HEK293 (cell line): ENCODE measurements around the gene SSBP2.

ENCODE experiments used
- CTCF ChIA-PET: fragments of 350-600 bp; formaldehyde crosslinking; extraction: SDS; loops from one replicate; lab custom pipeline; 2021; ENCODE audit warnings: antibody characterized with exemption; lab: Yijun Ruan, JAX
- POLR2A ChIA-PET: fragments of 300-600 bp; formaldehyde crosslinking; extraction: SDS; loops from one replicate; lab custom pipeline; 2020; ENCODE audit warnings: antibody characterized with exemption, inconsistent platforms; lab: Yijun Ruan, JAX
- H3K27ac ChIP-seq: fragments of 200-500 bp; sonication (Bioruptor generic); 2 replicates; pipeline ENCODE4 v1.5.1; 2014; ENCODE audit warnings: low read depth, low read length, control low read depth, inconsistent platforms; ENCODE audit errors: extremely low read depth
- H3K36me3 ChIP-seq, 2 experiments: fragments of 200-500 bp in 1 of 2; sonication (Bioruptor generic) in 1 of 2; 1 replicate in 1 of 2; 2 replicates in 1 of 2; pipeline ENCODE4 v1.5.1; 2014 to 2017; ENCODE audit warnings: inconsistent platforms in 2 of 2, low read length in 2 of 2; ENCODE audit not compliant: control insufficient read depth in 2 of 2, insufficient read depth in 1 of 2
- H3K4me1 ChIP-seq: fragments of 200-500 bp; sonication (Bioruptor generic); 2 replicates; pipeline ENCODE4 v1.5.1; 2014; ENCODE audit warnings: mild to moderate bottlenecking, low read length, inconsistent platforms; ENCODE audit not compliant: control insufficient read depth, insufficient read depth
- H3K4me3 ChIP-seq: 2 replicates; pipeline ENCODE4 v1.5.1; 2011; ENCODE audit warnings: low read depth, mild to moderate bottlenecking, control low read depth, low read length, moderate library complexity
- H3K9me3 ChIP-seq: fragments of 200-500 bp; sonication (Bioruptor generic); 2 replicates; pipeline ENCODE4 v1.5.1; 2014; ENCODE audit warnings: low read depth, low read length, inconsistent platforms; ENCODE audit not compliant: control insufficient read depth, insufficient read depth
- HIC1 ChIP-seq: fragments of 450-650 bp; formaldehyde crosslinking; IDR thresholded peaks from 2 replicates; pipeline ENCODE4 v1.5.1; 2016; ENCODE audit warnings: missing biosample characterization, missing genetic modification characterization
- MYNN ChIP-seq: fragments of 450-650 bp; formaldehyde crosslinking; IDR thresholded peaks from 2 replicates; pipeline ENCODE4 v1.5.1; 2016; ENCODE audit warnings: missing biosample characterization, missing genetic modification characterization, borderline replicate concordance
- PRDM1 ChIP-seq: fragments of 450-650 bp; formaldehyde crosslinking; IDR thresholded peaks from 2 replicates; pipeline ENCODE4; 2016; ENCODE audit warnings: missing biosample characterization, missing genetic modification characterization
- PRDM10 ChIP-seq: fragments of 450-650 bp; formaldehyde crosslinking; IDR thresholded peaks from 2 replicates; pipeline ENCODE4 v1.5.1; 2016; ENCODE audit warnings: missing biosample characterization, missing genetic modification characterization
- ZEB2 ChIP-seq: fragments of 450-650 bp; formaldehyde crosslinking; IDR thresholded peaks from 2 replicates; pipeline ENCODE4 v1.5.1; 2016; ENCODE audit warnings: missing biosample characterization, missing genetic modification characterization
- ZFP3 ChIP-seq: fragments of 450-650 bp; formaldehyde crosslinking; IDR thresholded peaks from 2 replicates; pipeline ENCODE4 v1.5.1; 2016; ENCODE audit warnings: low read depth, missing biosample characterization, missing genetic modification characterization
- ZFP41 ChIP-seq: fragments of 450-650 bp; formaldehyde crosslinking; IDR thresholded peaks from 2 replicates; pipeline ENCODE4 v1.5.1; 2016; ENCODE audit warnings: missing biosample characterization, missing genetic modification characterization, borderline replicate concordance
- ZNF112 ChIP-seq: fragments of 450-650 bp; formaldehyde crosslinking; IDR thresholded peaks from 2 replicates; pipeline ENCODE4 v1.5.0; 2017; ENCODE audit warnings: missing biosample characterization, missing genetic modification characterization
- ZNF132 ChIP-seq: fragments of 450-650 bp; formaldehyde crosslinking; IDR thresholded peaks from 2 replicates; pipeline ENCODE4 v1.5.1; 2017; ENCODE audit warnings: missing biosample characterization, missing genetic modification characterization, borderline replicate concordance
- ZNF146 ChIP-seq: fragments of 450-650 bp; formaldehyde crosslinking; IDR thresholded peaks from 2 replicates; pipeline ENCODE4 v1.5.1; 2016; ENCODE audit warnings: missing biosample characterization, missing genetic modification characterization
- ZNF157 ChIP-seq: fragments of 450-650 bp; formaldehyde crosslinking; IDR thresholded peaks from 2 replicates; pipeline ENCODE4 v1.5.1; 2016; ENCODE audit warnings: missing biosample characterization, missing genetic modification characterization
- ZNF16 ChIP-seq: fragments of 450-650 bp; formaldehyde crosslinking; IDR thresholded peaks from 2 replicates; pipeline ENCODE4 v1.5.1; 2016; ENCODE audit warnings: low read depth, missing biosample characterization, missing genetic modification characterization
- ZNF202 ChIP-seq: fragments of 450-650 bp; formaldehyde crosslinking; IDR thresholded peaks from 2 replicates; pipeline ENCODE4 v1.5.1; 2016; ENCODE audit warnings: missing biosample characterization, missing genetic modification characterization, borderline replicate concordance
- ZNF239 ChIP-seq: fragments of 450-650 bp; formaldehyde crosslinking; IDR thresholded peaks from 2 replicates; pipeline ENCODE4 v1.5.1; 2016; ENCODE audit warnings: missing biosample characterization, missing genetic modification characterization
- ZNF26 ChIP-seq: fragments of 450-650 bp; formaldehyde crosslinking; IDR thresholded peaks from 2 replicates; pipeline ENCODE4 v1.5.1; 2016; ENCODE audit warnings: missing biosample characterization, missing genetic modification characterization
- ZNF350 ChIP-seq: fragments of 450-650 bp; formaldehyde crosslinking; IDR thresholded peaks from 2 replicates; pipeline ENCODE4 v1.5.0; 2017; ENCODE audit warnings: missing biosample characterization, mild to moderate bottlenecking, missing genetic modification characterization
- ZNF398 ChIP-seq: fragments of 450-650 bp; formaldehyde crosslinking; IDR thresholded peaks from 2 replicates; pipeline ENCODE4 v1.5.1; 2017; ENCODE audit warnings: missing biosample characterization, missing genetic modification characterization
- ZNF426 ChIP-seq: fragments of 450-650 bp; formaldehyde crosslinking; IDR thresholded peaks from 2 replicates; pipeline ENCODE4 v1.5.1; 2017; ENCODE audit warnings: missing biosample characterization, missing genetic modification characterization, mild to moderate bottlenecking, inconsistent platforms, moderate library complexity
- ZNF433 ChIP-seq: fragments of 450-650 bp; formaldehyde crosslinking; IDR thresholded peaks from 2 replicates; pipeline ENCODE4 v1.5.1; 2016; ENCODE audit warnings: missing biosample characterization, missing genetic modification characterization, low read depth
- ZNF548 ChIP-seq: fragments of 450-650 bp; formaldehyde crosslinking; IDR thresholded peaks from 2 replicates; pipeline ENCODE4 v1.5.1; 2016; ENCODE audit warnings: missing biosample characterization, missing genetic modification characterization
- ZNF555 ChIP-seq: fragments of 450-650 bp; formaldehyde crosslinking; conservative IDR thresholded peaks from 2 replicates; pipeline ENCODE4 v1.5.1; 2017; ENCODE audit warnings: missing biosample characterization, mild to moderate bottlenecking, missing genetic modification characterization, inconsistent platforms
- ZNF558 ChIP-seq: fragments of 450-650 bp; formaldehyde crosslinking; IDR thresholded peaks from 2 replicates; pipeline ENCODE4 v1.5.1; 2016; ENCODE audit warnings: missing biosample characterization, missing genetic modification characterization
- ZNF600 ChIP-seq: fragments of 450-650 bp; formaldehyde crosslinking; IDR thresholded peaks from 2 replicates; pipeline ENCODE4 v1.5.1; 2016; ENCODE audit warnings: missing biosample characterization, missing genetic modification characterization
- ZNF654 ChIP-seq: fragments of 450-650 bp; formaldehyde crosslinking; IDR thresholded peaks from 2 replicates; pipeline ENCODE4 v1.5.1; 2016; ENCODE audit warnings: low read depth, missing biosample characterization, missing genetic modification characterization
- ZSCAN4 ChIP-seq: fragments of 450-650 bp; formaldehyde crosslinking; IDR thresholded peaks from 2 replicates; pipeline ENCODE4 v1.5.1; 2017; ENCODE audit warnings: missing biosample characterization, missing genetic modification characterization

SSBP2 gene

GRCh38 chr5:81747030-81747429, 3.9 kb downstream of the SSBP2 start:
- H3K4me1 ChIP-seq = 0 out of 2 replicates have a peak, but pooled peaks cover 6% of the 10 kb centered on the region
- H3K9me3 ChIP-seq = no peaks in the 10 kb centered on the region
- ChIA-PET CTCF (interaction anchor here (0.5 to 1.1 kb wide), 2 partner anchors 65 to 418 kb away, joined by 3 read pairs; no protein-coding TSS in a partner anchor), POLR2A (no interaction called here)
- TF ChIP-seq ZNF112 (tag by site-specific recombination) = no peak
- TF ChIP-seq ZNF548 (tag by site-specific recombination) = no peak
- no peak for TF ChIP-seq ZNF202
- no peak for TF ChIP-seq ZFP41 (tag by site-specific recombination)
- no peak for TF ChIP-seq ZNF654 (tag by site-specific recombination)
- TF ChIP-seq ZNF555 (tag by site-specific recombination) = no peak
- TF ChIP-seq ZNF398 (tag by site-specific recombination) = no peak
- TF ChIP-seq ZNF132 (tag by site-specific recombination) = no peak
- no peak for TF ChIP-seq ZFP3
- TF ChIP-seq ZNF426 (tag by site-specific recombination) = no peak
- TF ChIP-seq PRDM10 = no peak
- no peak for TF ChIP-seq ZNF433 (tag by site-specific recombination)
- no peak for TF ChIP-seq ZNF26 (tag by site-specific recombination)
- no peak for TF ChIP-seq ZEB2 (tag by site-specific recombination)
- H3K4me3 ChIP-seq = no peak overlapping the region
- H3K36me3 ChIP-seq = no peaks in the 10 kb centered on the region
- H3K27ac ChIP-seq = no peak overlapping the region

GRCh38 chr5:81740758-81741157, 10.1 kb downstream of the SSBP2 start:
- POLR2A ChIA-PET = interaction anchor here (0.7 to 1.4 kb wide), 3 partner anchors 9 to 537 kb away, joined by 3 to 4 read pairs (median 3); partner anchors contain the start of genes RPS23 and SSBP2
- TF ChIP-seq ZNF600 (no peak), ZNF350 (no peak), PRDM1 (tag by site-specific recombination) (no peak), ZSCAN4 (tag by site-specific recombination) (no peak), ZNF558 (tag by site-specific recombination) (no peak), ZNF239 (tag by site-specific recombination) (no peak), MYNN (tag by site-specific recombination) (no peak), ZNF146 (tag by site-specific recombination) (no peak), ZNF157 (no peak), HIC1 (tag by site-specific recombination) (no peak), ZNF16 (no peak)

More at GRCh38 chr5:81740758-81741157, 10.1 kb downstream of the SSBP2 start:
- Histone ChIP-seq H3K4me3 (no peak overlapping the region), H3K36me3 (no peaks in the 10 kb centered on the region), H3K27ac (no peak overlapping the region), H3K4me1 (no peaks in the 10 kb centered on the region), H3K9me3 (no peaks in the 10 kb centered on the region)
- CTCF ChIA-PET = interaction anchor here (0.8 kb wide), 1 partner anchor 111 kb away, joined by 4 read pairs; no protein-coding TSS in a partner anchor
